HepG2 (cell line): ENCODE results near the gene ARL4C. TPM values are rescaled to one million over a fixed set of nuclear protein-coding genes. Genes with fewer than 3 reads are reported as not detected.

ENCODE experiments used
- ESRRA ChIP-seq: sonication (generic); formaldehyde crosslinking; IDR thresholded peaks from 2 replicates; pipeline ENCODE4 v1.5.1; 2020; ENCODE audit warnings: mild to moderate bottlenecking, low read depth, missing genetic modification reagents
- HMG20B ChIP-seq: conservative IDR thresholded peaks from 2 replicates; pipeline ENCODE4 v1.6.1; 2016; ENCODE audit warnings: missing genetic modification reagents, missing compliant biosample characterization
- HMGXB3 ChIP-seq: sonication (generic); formaldehyde crosslinking; IDR thresholded peaks from 2 replicates; pipeline ENCODE4 v1.4.0; 2020; ENCODE audit warnings: missing genetic modification reagents, borderline replicate concordance
- KLF12 ChIP-seq: sonication (generic); formaldehyde crosslinking; IDR thresholded peaks from 2 replicates; pipeline ENCODE4 v1.4.0; 2020; ENCODE audit warnings: missing genetic modification reagents, borderline replicate concordance
- MTF1 ChIP-seq: sonication (generic); formaldehyde crosslinking; IDR thresholded peaks from 2 replicates; pipeline ENCODE4 v1.5.0; 2020; ENCODE audit warnings: missing genetic modification reagents
- PAWR ChIP-seq: sonication (generic); formaldehyde crosslinking; IDR thresholded peaks from 2 replicates; pipeline ENCODE4 v1.4.0; 2020; ENCODE audit warnings: missing genetic modification reagents, mild to moderate bottlenecking, borderline replicate concordance
- ZNF576 ChIP-seq: sonication (generic); formaldehyde crosslinking; IDR thresholded peaks from 2 replicates; pipeline ENCODE4 v1.4.0; 2020; ENCODE audit warnings: mild to moderate bottlenecking, missing genetic modification reagents
- ZNF580 ChIP-seq: IDR thresholded peaks from 2 replicates; pipeline ENCODE4 v1.6.1; 2016; ENCODE audit warnings: low read depth, borderline replicate concordance
- ZNF639 ChIP-seq: conservative IDR thresholded peaks from 2 replicates; pipeline ENCODE4 v1.6.1; 2018; ENCODE audit warnings: missing genetic modification reagents
- ZNF777 ChIP-seq: sonication (generic); formaldehyde crosslinking; IDR thresholded peaks from 2 replicates; pipeline ENCODE4 v1.4.0; 2020; ENCODE audit warnings: missing genetic modification reagents
- polyA plus RNA-seq, 8 experiments: library from polyadenylated mRNA; depleted of rRNA in 3 of 8; stranded (reverse) in 7 of 8; unstranded in 1 of 8; fragments of >200 nt; fragmentation: Illumina TruSeq in 4 of 8; extraction: Trizol in 4 of 8; gene quantifications; 2 replicates each; pipeline versions ENCODE4 v1.2.1 to v1.2.3, GENCODE V29; 2011 to 2016; ENCODE audit warnings: low read depth in 4 of 8, missing spikeins in 1 of 8, mixed read lengths in 1 of 8; ENCODE audit not compliant: insufficient read depth in 1 of 8
- total RNA-seq, 5 experiments: library from RNA; depleted of rRNA; stranded (reverse); fragments of >200 nt; fragmentation: Illumina TruSeq; extraction: Trizol; gene quantifications; 2 replicates each; pipeline ENCODE4 v1.2.3, GENCODE V29; 2016; ENCODE audit warnings: low read depth in 1 of 5

The ARL4C gene
- total and polyA plus RNA-seq, 2 of the 13 experiments (the other 11 are each of a cell fraction or from before 2014, with no cell fraction given), result 0.07 to 0.15 TPM

GRCh38 chr2:234480337-234480736, 16.5 kb downstream of the ARL4C start (continued):
- TF ChIP-seq HMGXB3 (CRISPR knock-in tag) (no peak), HMG20B (CRISPR knock-in tag) (no peak), ZNF580 (CRISPR knock-in tag) (no peak), ZNF777 (CRISPR knock-in tag) (no peak), MTF1 (CRISPR knock-in tag) (no peak), ZNF576 (no peak), ESRRA (no peak), PAWR (CRISPR knock-in tag) (no peak), KLF12 (no peak), ZNF639 (CRISPR knock-in tag) (no peak)
